Ishikawa (cell line): ENCODE results near the gene CHMP4A.

Experiments
- EGR1 ChIP-seq: IDR thresholded peaks from 2 replicates; pipeline ENCODE4 v1.6.1; 2012
- TEAD4 ChIP-seq: IDR thresholded peaks from 2 replicates; pipeline ENCODE4 v1.6.1; 2012

DNA sequence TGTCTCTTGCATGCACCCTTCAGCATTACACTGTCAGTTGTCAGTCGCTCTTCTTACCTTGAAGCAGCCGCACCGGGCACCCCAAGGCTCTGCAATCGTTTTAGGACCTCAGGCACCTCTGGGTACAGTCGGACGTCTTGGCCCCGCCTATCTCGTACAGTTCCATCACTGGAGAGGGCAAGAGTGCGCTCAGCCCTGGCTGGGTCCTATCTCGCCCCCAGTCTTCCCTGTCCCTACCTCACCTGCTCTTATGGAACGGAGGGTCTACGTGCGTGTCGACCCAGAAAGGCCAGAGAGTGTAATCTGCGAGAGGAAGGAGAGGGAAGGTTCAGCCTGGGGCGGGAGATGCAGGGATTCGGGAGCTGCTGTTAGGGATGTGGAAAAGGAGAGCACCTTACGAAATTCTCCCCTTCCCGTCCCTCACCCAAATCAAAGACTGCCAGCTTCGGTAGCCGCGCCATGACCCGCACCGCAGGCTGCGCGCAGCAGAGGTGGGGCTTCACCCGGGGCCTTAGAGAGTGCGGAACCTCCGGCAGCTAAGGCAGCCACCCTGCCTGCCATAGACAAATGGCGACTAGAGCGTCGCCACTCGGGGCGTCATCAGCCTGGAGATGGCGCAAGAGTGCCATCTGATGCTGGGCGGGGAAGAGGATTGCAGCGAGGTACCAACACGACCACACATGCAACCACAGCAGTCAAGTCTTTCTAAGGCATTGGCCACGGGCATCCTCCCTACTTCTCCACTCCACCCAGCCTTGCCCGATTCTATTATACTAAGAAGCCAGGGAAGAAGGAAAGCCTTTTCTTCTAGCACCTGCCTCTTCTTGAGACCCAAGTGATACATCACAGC lies 2.4 kb upstream of the CHMP4A start, which contains the start of gene MDP1:
- TF ChIP-seq TEAD4 (no peak), EGR1 (no peak)
